GM23248 (cell line): ENCODE results near the gene PDE4B. TPM values are rescaled to one million over a fixed set of nuclear protein-coding genes. Genes with fewer than 3 reads are reported as not detected.
A peak's percentile ranks its signal among the peaks of the same experiment; 100 is the strongest.
"Not testable (repeated sequence)": the region's sequence is repeated elsewhere in the genome, so short reads cannot be mapped to it uniquely, and the experiment has no call there.

ENCODE experiments used
- DNase-seq: peaks from one replicate; pipeline ENCODE4 v3.0.0-alpha.2; 2015
- H2AFZ ChIP-seq: fragments of 200-600 bp; sonication (generic); 2 replicates; pipeline ENCODE4 v1.6.1; 2016; ENCODE audit warnings: antibody characterized with exemption
- H3F3A ChIP-seq: fragments of 200-600 bp; sonication (generic); 2 replicates; pipeline ENCODE4 v1.6.1; 2016; ENCODE audit warnings: mild to moderate bottlenecking, antibody characterized with exemption, mixed run types; ENCODE audit not compliant: insufficient read depth
- H3K27ac ChIP-seq: fragments of 200-600 bp; sonication (generic); 2 replicates; pipeline ENCODE4 v1.5.1; 2016; ENCODE audit warnings: mild to moderate bottlenecking
- H3K27me3 ChIP-seq: fragments of 200-600 bp; sonication (generic); replicated peaks from 2 replicates; pipeline ENCODE4 v1.6.1; 2016; ENCODE audit warnings: mild to moderate bottlenecking; ENCODE audit not compliant: insufficient read depth
- H3K36me3 ChIP-seq: fragments of 200-600 bp; sonication (generic); 2 replicates; pipeline ENCODE4 v1.6.1; 2016; ENCODE audit warnings: low read depth, mild to moderate bottlenecking
- H3K4me1 ChIP-seq: fragments of 200-600 bp; sonication (generic); 2 replicates; pipeline ENCODE4 v1.6.1; 2016; ENCODE audit warnings: mild to moderate bottlenecking; ENCODE audit not compliant: insufficient read depth
- H3K4me2 ChIP-seq: fragments of 200-600 bp; sonication (generic); one replicate; pipeline ENCODE4 v1.6.1; 2016; ENCODE audit warnings: mild to moderate bottlenecking; ENCODE audit not compliant: unreplicated experiment
- H3K4me3 ChIP-seq: fragments of 200-600 bp; sonication (generic); 2 replicates; pipeline ENCODE4 v1.5.1; 2016; ENCODE audit warnings: mild to moderate bottlenecking
- H3K79me2 ChIP-seq: fragments of 200-600 bp; sonication (generic); 2 replicates; pipeline ENCODE4 v1.6.1; 2016; ENCODE audit warnings: mild to moderate bottlenecking; ENCODE audit not compliant: insufficient read depth
- H3K9ac ChIP-seq: fragments of 200-600 bp; sonication (generic); 2 replicates; pipeline ENCODE4 v1.6.1; 2016; ENCODE audit warnings: mild to moderate bottlenecking
- H3K9me2 ChIP-seq: fragments of 200-600 bp; sonication (generic); 2 replicates; pipeline ENCODE4 v1.6.1; 2016; ENCODE audit warnings: mixed run types, mild to moderate bottlenecking, moderate library complexity; ENCODE audit not compliant: insufficient read depth
- H3K9me3 ChIP-seq: fragments of 200-600 bp; sonication (generic); one replicate; pipeline ENCODE4 v1.6.1; 2017; ENCODE audit warnings: low read depth
- H4K20me1 ChIP-seq: fragments of 200-600 bp; sonication (generic); 2 replicates; pipeline ENCODE4 v1.6.0; 2016; ENCODE audit not compliant: insufficient read depth
- EZH2 ChIP-seq: fragments of 200-600 bp; sonication (generic); IDR thresholded peaks from 2 replicates; pipeline ENCODE4 v1.6.1; 2018; ENCODE audit warnings: antibody characterized with exemption, mild to moderate bottlenecking; ENCODE audit not compliant: insufficient read depth, poor library complexity, severe bottlenecking
- EZH2phosphoT487 ChIP-seq: fragments of 200-600 bp; sonication (generic); IDR thresholded peaks from 2 replicates; pipeline ENCODE4 v1.6.1; 2018; ENCODE audit warnings: antibody characterized with exemption, moderate library complexity, mild to moderate bottlenecking, low read depth; ENCODE audit not compliant: insufficient read depth
- WGBS, 2 experiments: methylation state at CpG; one replicate each; pipeline ENCODE4 v1.1.6; 2015 to 2017; ENCODE audit warnings: low lambda C conversion rate in 2 of 2, low coverage in 1 of 2; ENCODE audit errors: missing lambda C conversion rate in 2 of 2; 5-methylcytosine and 5-hydroxymethylcytosine counted together
- in situ Hi-C: fragments of 300-500 bp; cut with MboI; formaldehyde crosslinking; loops from 2 replicates; pipeline ENCODE4 v1.15.0; 2020
- polyA plus RNA-seq: library from polyadenylated mRNA; unstranded; fragments of >200 nt; fragmentation: Nextera tagmentation; extraction: Ambion mirVana; gene quantifications from 2 replicates; pipeline ENCODE4 v1.2.1, GENCODE V29; 2016
- total RNA-seq: library from RNA; depleted of rRNA; stranded (reverse); fragments of >200 nt; shearing (Covaris generic); gene quantifications from 2 replicates; pipeline ENCODE4 v1.2.3, GENCODE V29; 2014

Gene PDE4B
- total and polyA plus RNA-seq, 2 experiments from 2014 or later = 19.9 to 36.2 TPM

- TF ChIP-seq EZH2 = no peak
- TF ChIP-seq EZH2phosphoT487 = no peak
- Histone ChIP-seq H3K9ac (no peak overlapping the region), H3K4me2 (no peak overlapping the region), H3K9me2 (no peaks in the 10 kb centered on the region), H3K79me2 (0 out of 2 replicates have a peak, but pooled peaks cover 7% of the 10 kb centered on the region), H3K4me3 (no peak overlapping the region), H3K27ac (no peak overlapping the region), H3F3A (no peaks in the 10 kb centered on the region), H3K4me1 (no peaks in the 10 kb centered on the region), H3K27me3 (no peaks in the 10 kb centered on the region), H3K9me3 (no peaks in the 10 kb centered on the region), H3K36me3 (no peaks in the 10 kb centered on the region), H4K20me1 (no peaks in the 10 kb centered on the region), H2AFZ (no peak overlapping the region)
- in situ Hi-C loops = no loop called here
- 82 to 93% methylated on average over 1 of the region's 1 CpG for WGBS, 2 experiments
- no peak for DNase-seq
Measured at GRCh38 chr1:65866439-65866838, 73.7 kb downstream of the PDE4B start.

GRCh38 chr1:65872301-65872700 lies 79.6 kb downstream of the PDE4B start:
- Histone ChIP-seq H3K4me3 (0 out of 2 replicates have a peak overlapping the region, but pooled peaks have one; percentile 3), H3K36me3 (no peaks in the 10 kb centered on the region), H4K20me1 (no peaks in the 10 kb centered on the region), H3K27me3 (no peaks in the 10 kb centered on the region), H3K9me3 (no peaks in the 10 kb centered on the region), H3K79me2 (no peaks in the 10 kb centered on the region), H2AFZ (peak overlapping the region; percentile 40), H3K9ac (no peak overlapping the region), H3K9me2 (no peaks in the 10 kb centered on the region), H3K4me1 (peaks cover 11% of the 10 kb centered on the region), H3K4me2 (peak overlapping the region; percentile 37), H3F3A (no peaks in the 10 kb centered on the region), H3K27ac (no peak overlapping the region)
- in situ Hi-C loops = no loop called here
- 7 to 13% methylated on average over 2 of the region's 2 CpGs for WGBS, 2 experiments
- TF ChIP-seq EZH2 (no peak), EZH2phosphoT487 (no peak)
- peak; percentile 31 for DNase-seq

- H3K9me3 ChIP-seq, in situ Hi-C loops, H3K27ac ChIP-seq, H3K27me3 ChIP-seq, H4K20me1 ChIP-seq, H3K4me2 ChIP-seq, H3K4me3 ChIP-seq, H3K9ac ChIP-seq, H3K79me2 ChIP-seq, H3K9me2 ChIP-seq, H3K36me3 ChIP-seq, DNase-seq, H2AFZ ChIP-seq: not testable (repeated sequence)
- peaks cover 26% of the 10 kb centered on the region for H3K4me1 ChIP-seq
- H3F3A ChIP-seq = peaks cover 26% of the 10 kb centered on the region
- whole genome bisulfite sequencing, 2 experiments = 48 to 57% methylated on average over 3 of the region's 3 CpGs
Measured at GRCh38 chr1:65878342-65878741, 85.6 kb downstream of the PDE4B start.

- Histone ChIP-seq H3F3A (peaks cover 26% of the 10 kb centered on the region), H3K27ac (peak overlapping the region; percentile 69), H3K27me3 (no peaks in the 10 kb centered on the region), H2AFZ (0 out of 2 replicates have a peak overlapping the region, but pooled peaks have one; percentile 70), H3K36me3 (no peaks in the 10 kb centered on the region), H3K79me2 (no peaks in the 10 kb centered on the region), H3K4me3 (0 out of 2 replicates have a peak overlapping the region, but pooled peaks have one; percentile 19), H3K4me2 (no peak overlapping the region), H3K9me2 (no peaks in the 10 kb centered on the region), H4K20me1 (no peaks in the 10 kb centered on the region), H3K4me1 (peaks cover 26% of the 10 kb centered on the region), H3K9ac (no peak overlapping the region), H3K9me3 (no peaks in the 10 kb centered on the region)
- 42 to 55% methylated on average over 4 of the region's 4 CpGs for WGBS, 2 experiments
- DNase-seq = no peak
- TF ChIP-seq EZH2phosphoT487 (no peak), EZH2 (no peak)
- in situ Hi-C loops = no loop called here
Measured at GRCh38 chr1:65880611-65881010, 87.9 kb downstream of the PDE4B start.

GRCh38 chr1:65881067-65881594 lies 88.4 kb downstream of the PDE4B start:
- Histone ChIP-seq H3K79me2 (no peaks in the 10 kb centered on the region), H3K27ac (peak overlapping the region; percentile 69), H2AFZ (peak overlapping the region; percentile 70), H3K9me3 (no peaks in the 10 kb centered on the region), H3K9me2 (no peaks in the 10 kb centered on the region), H4K20me1 (no peaks in the 10 kb centered on the region), H3K27me3 (no peaks in the 10 kb centered on the region), H3F3A (peaks cover 26% of the 10 kb centered on the region), H3K36me3 (no peaks in the 10 kb centered on the region), H3K9ac (peak overlapping the region; percentile 45), H3K4me2 (peak overlapping the region; percentile 46), H3K4me1 (peaks cover 26% of the 10 kb centered on the region), H3K4me3 (0 out of 2 replicates have a peak overlapping the region, but pooled peaks have one; percentile 19)
- peak; percentile 82 for DNase-seq
- WGBS, 2 experiments = 17 to 35% methylated on average over 2 of the region's 2 CpGs
- no peak for TF ChIP-seq EZH2
- no peak for TF ChIP-seq EZH2phosphoT487
- in situ Hi-C loops = no loop called here
